Measurements from ENCODE around the gene NUDT3.

- no peak for TF ChIP-seq CTCF (IDR thresholded peaks at IDR 0.05)
- no peak for TF ChIP-seq POLR2A (IDR thresholded peaks at IDR 0.05)
These were observed 46.2 kb upstream of the NUDT3 start for GRCh38 chr6:34438705-34439104.
